Astrocyte (in vitro differentiated cells and primary cell): ENCODE results near the gene ATL2. TPM values are rescaled to one million over a fixed set of nuclear protein-coding genes. Genes with fewer than 3 reads are reported as not detected.

ENCODE experiments used
- DNase-seq: peaks from one replicate; pipeline ENCODE4 v3.0.0-alpha.2; 2010; ENCODE audit warnings: low read depth
- FAIRE-seq: peaks from 2 replicates; lab custom pipeline; 2011; peaks lifted over from hg19 to GRCh38; lab: Jason Lieb, UNC
- H2AFZ ChIP-seq: 2 replicates; pipeline ENCODE4 v1.6.0; 2012; ENCODE audit warnings: low read depth, low read length, inconsistent platforms
- H3K27ac ChIP-seq: 2 replicates; pipeline ENCODE4 v1.5.1; 2011; ENCODE audit warnings: low read depth, low read length, inconsistent platforms
- H3K27me3 ChIP-seq: 2 replicates; pipeline ENCODE4 v1.6.0; 2011; ENCODE audit warnings: low read length, inconsistent platforms; ENCODE audit not compliant: insufficient read depth
- H3K36me3 ChIP-seq: 2 replicates; pipeline ENCODE4 v1.5.1; 2011; ENCODE audit warnings: low read length, inconsistent platforms; ENCODE audit not compliant: insufficient read depth
- H3K4me1 ChIP-seq: 2 replicates; pipeline ENCODE4 v1.5.1; 2011; ENCODE audit warnings: low read length, inconsistent platforms; ENCODE audit not compliant: insufficient read depth
- H3K4me2 ChIP-seq: 2 replicates; pipeline ENCODE4 v1.6.0; 2012; ENCODE audit warnings: low read length, inconsistent platforms
- H3K4me3 ChIP-seq: 2 replicates; pipeline ENCODE4 v1.5.1; 2011; ENCODE audit warnings: low read depth, mild to moderate bottlenecking, low read length, inconsistent platforms; ENCODE audit not compliant: insufficient read depth
- H3K79me2 ChIP-seq: 2 replicates; pipeline ENCODE4 v1.6.0; 2012; ENCODE audit warnings: mild to moderate bottlenecking, low read length, inconsistent platforms; ENCODE audit not compliant: insufficient read depth
- H3K9ac ChIP-seq: 2 replicates; pipeline ENCODE4 v1.6.0; 2012; ENCODE audit warnings: mild to moderate bottlenecking, low read length, inconsistent platforms
- H3K9me3 ChIP-seq: 2 replicates; pipeline ENCODE4 v1.5.1; 2012; ENCODE audit warnings: low read depth, mild to moderate bottlenecking, low read length, inconsistent platforms; ENCODE audit not compliant: insufficient read depth
- H4K20me1 ChIP-seq: 2 replicates; pipeline ENCODE4 v1.6.0; 2012; ENCODE audit warnings: low read length, inconsistent platforms; ENCODE audit not compliant: insufficient read depth
- H3K27ac Mint-ChIP-seq: one replicate; pipeline ENCODE4 v1.8.0; 2021; ENCODE audit warnings: mild to moderate bottlenecking, mixed read lengths; ENCODE audit not compliant: unreplicated experiment
- H3K27me3 Mint-ChIP-seq: one replicate; pipeline ENCODE4 v1.8.0; 2021; ENCODE audit warnings: low read depth, mixed read lengths; ENCODE audit not compliant: unreplicated experiment
- H3K36me3 Mint-ChIP-seq: one replicate; pipeline ENCODE4 v1.8.0; 2021; ENCODE audit warnings: low read depth, mixed read lengths; ENCODE audit not compliant: unreplicated experiment
- H3K4me1 Mint-ChIP-seq: one replicate; pipeline ENCODE4 v1.8.0; 2021; ENCODE audit warnings: low read depth, mixed read lengths; ENCODE audit not compliant: unreplicated experiment
- H3K4me3 Mint-ChIP-seq: one replicate; pipeline ENCODE4 v1.8.0; 2021; ENCODE audit warnings: mild to moderate bottlenecking, moderate library complexity, mixed read lengths; ENCODE audit not compliant: unreplicated experiment
- H3K9me3 Mint-ChIP-seq: one replicate; pipeline ENCODE4 v1.8.0; 2021; ENCODE audit warnings: mild to moderate bottlenecking, mixed read lengths; ENCODE audit not compliant: unreplicated experiment
- CTCF ChIP-seq: IDR thresholded peaks from 2 replicates; pipeline ENCODE4 v1.5.1; 2011; ENCODE audit warnings: low read depth, mild to moderate bottlenecking, inconsistent platforms, low read length, moderate library complexity; ENCODE audit not compliant: insufficient read depth
- EZH2 ChIP-seq: IDR thresholded peaks from 2 replicates; pipeline ENCODE4 v1.6.1; 2012; ENCODE audit warnings: mild to moderate bottlenecking, low read length, inconsistent platforms; ENCODE audit not compliant: insufficient read depth
- total RNA-seq: library from RNA; stranded (reverse); gene quantifications from 2 replicates; pipeline ENCODE4 v1.2.1, GENCODE V29; 2021

ATL2 gene
- total RNA-seq, 1 donor from 2014 or later, result 34.9 TPM

GRCh38 chr2:38370664-38371063, 6.4 kb downstream of the ATL2 start:
- Mint-ChIP-seq H3K27ac (no peak overlapping the region), H3K27me3 (no peaks in the 10 kb centered on the region), H3K36me3 (no peaks in the 10 kb centered on the region), H3K4me3 (no peak overlapping the region), H3K4me1 (peaks cover 7% of the 10 kb centered on the region), H3K9me3 (no peaks in the 10 kb centered on the region)
- H3K79me2 ChIP-seq, result peaks cover 84% of the 10 kb centered on the region
- H3K9me3 ChIP-seq, result no peaks in the 10 kb centered on the region
- peaks cover 62% of the 10 kb centered on the region for H4K20me1 ChIP-seq
- TF ChIP-seq EZH2 (no peak), CTCF (no peak)
- FAIRE-seq (no peak), DNase-seq (no peak)
- peaks cover 10% of the 10 kb centered on the region for H3K4me1 ChIP-seq
- no peak overlapping the region for H2AFZ ChIP-seq
- H3K4me2 ChIP-seq, result no peak overlapping the region
- H3K27me3 ChIP-seq, result no peaks in the 10 kb centered on the region
- H3K36me3 ChIP-seq, result no peaks in the 10 kb centered on the region
- H3K27ac ChIP-seq, result no peak overlapping the region
- no peak overlapping the region for H3K4me3 ChIP-seq
- H3K9ac ChIP-seq, result no peak overlapping the region

- DNase-seq, result no peak
- no peaks in the 10 kb centered on the region for H3K27me3 Mint-ChIP-seq
- no peaks in the 10 kb centered on the region for H3K4me1 Mint-ChIP-seq
- Histone ChIP-seq H3K27ac (no peak overlapping the region), H3K79me2 (peaks cover 89% of the 10 kb centered on the region), H3K4me2 (no peak overlapping the region), H2AFZ (no peak overlapping the region), H3K4me3 (no peak overlapping the region), H3K36me3 (no peaks in the 10 kb centered on the region), H3K4me1 (peaks cover 6% of the 10 kb centered on the region), H3K9me3 (no peaks in the 10 kb centered on the region), H3K9ac (no peak overlapping the region), H3K27me3 (no peaks in the 10 kb centered on the region), H4K20me1 (peaks cover 41% of the 10 kb centered on the region)
- no peak overlapping the region for H3K4me3 Mint-ChIP-seq
- TF ChIP-seq EZH2, result no peak
- TF ChIP-seq CTCF, result no peak
- no peak overlapping the region for H3K27ac Mint-ChIP-seq
- H3K9me3 Mint-ChIP-seq, result no peaks in the 10 kb centered on the region
- FAIRE-seq, result no peak
- no peaks in the 10 kb centered on the region for H3K36me3 Mint-ChIP-seq
These were observed 14.8 kb downstream of the ATL2 start for GRCh38 chr2:38362232-38362631.

GRCh38 chr2:38360177-38360576, 16.9 kb downstream of the ATL2 start:
- H3K36me3 ChIP-seq, result no peaks in the 10 kb centered on the region
- no peaks in the 10 kb centered on the region for H3K27me3 Mint-ChIP-seq
- TF ChIP-seq CTCF, result no peak
- no peak for TF ChIP-seq EZH2
- H3K79me2 ChIP-seq, result peaks cover 85% of the 10 kb centered on the region
- H3K27me3 ChIP-seq, result no peaks in the 10 kb centered on the region
- H3K4me2 ChIP-seq, result no peak overlapping the region
- DNase-seq, result no peak
- no peak overlapping the region for H3K4me3 ChIP-seq
- no peak overlapping the region for H3K9ac ChIP-seq
- no peaks in the 10 kb centered on the region for H3K9me3 Mint-ChIP-seq
- no peaks in the 10 kb centered on the region for H3K4me1 Mint-ChIP-seq
- no peaks in the 10 kb centered on the region for H3K36me3 Mint-ChIP-seq
- H2AFZ ChIP-seq, result no peak overlapping the region
- FAIRE-seq, result no peak
- H4K20me1 ChIP-seq, result peaks cover 23% of the 10 kb centered on the region
- no peaks in the 10 kb centered on the region for H3K9me3 ChIP-seq
- no peak overlapping the region for H3K4me3 Mint-ChIP-seq
- H3K27ac Mint-ChIP-seq, result no peak overlapping the region
- H3K27ac ChIP-seq, result no peak overlapping the region
- H3K4me1 ChIP-seq, result no peaks in the 10 kb centered on the region
